CD8-positive, alpha-beta memory T cell (primary cell): ENCODE measurements around the gene NSUN4. TPM values are rescaled to one million over a fixed set of nuclear protein-coding genes. Genes with fewer than 3 reads are reported as not detected.

Source experiments
- CTCF ChIA-PET: fragments of 350-600 bp; sonication (Branson Sonifier 250); formaldehyde crosslinking; loops from one replicate; lab custom pipeline; 2021; ENCODE audit warnings: antibody characterized with exemption; lab: Charles Lee
- POLR2A ChIA-PET: fragments of 350-600 bp; sonication (Branson Sonifier 250); formaldehyde crosslinking; loops from one replicate; lab custom pipeline; 2021; ENCODE audit warnings: antibody characterized with exemption; lab: Charles Lee
- DNase-seq, 5 donors: peaks; one replicate each; pipeline versions ENCODE4 v3.0.0 to v3.0.0-alpha.2; 2020 to 2022; ENCODE audit warnings: mixed read lengths in 1 of 5
- H3K27ac ChIP-seq: one replicate; pipeline ENCODE4 v1.7.0; 2013; ENCODE audit warnings: low read depth, mild to moderate bottlenecking, low read length, moderate library complexity
- H3K27me3 ChIP-seq: 2 replicates; pipeline ENCODE4 v1.7.0; 2013; ENCODE audit warnings: low read length, mild to moderate bottlenecking; ENCODE audit not compliant: insufficient read depth, poor library complexity, severe bottlenecking
- H3K36me3 ChIP-seq: 2 replicates; pipeline ENCODE4 v1.7.0; 2013; ENCODE audit warnings: mild to moderate bottlenecking, low read length, moderate library complexity; ENCODE audit not compliant: insufficient read depth
- H3K4me1 ChIP-seq: 2 replicates; pipeline ENCODE4 v1.7.0; 2013; ENCODE audit warnings: mild to moderate bottlenecking, low read length, moderate library complexity; ENCODE audit not compliant: insufficient read depth
- H3K4me3 ChIP-seq: 2 replicates; pipeline ENCODE4 v1.7.0; 2013; ENCODE audit warnings: mild to moderate bottlenecking, low read length
- H3K9me3 ChIP-seq: 2 replicates; pipeline ENCODE4 v1.7.0; 2013; ENCODE audit warnings: mild to moderate bottlenecking, low read length
- H3K27ac Mint-ChIP-seq, 8 donors: one replicate each; pipeline ENCODE4 v1.8.0; 2020 to 2021; ENCODE audit warnings: mixed read lengths in 8 of 8, mild to moderate bottlenecking in 6 of 8, inconsistent platforms in 3 of 8, moderate library complexity in 3 of 8
- H3K27me3 Mint-ChIP-seq, 2 donors: one replicate each; pipeline ENCODE4 v1.8.0; 2020 to 2021; ENCODE audit warnings: mixed read lengths in 2 of 2, mild to moderate bottlenecking in 1 of 2, moderate library complexity in 1 of 2
- H3K36me3 Mint-ChIP-seq, 3 donors: one replicate each; pipeline ENCODE4 v1.8.0; 2020 to 2021; ENCODE audit warnings: mixed read lengths in 3 of 3, inconsistent platforms in 1 of 3, mild to moderate bottlenecking in 1 of 3
- H3K4me1 Mint-ChIP-seq, 3 donors: one replicate each; pipeline ENCODE4 v1.8.0; 2020 to 2021; ENCODE audit warnings: mixed read lengths in 3 of 3, inconsistent platforms in 1 of 3, mild to moderate bottlenecking in 1 of 3
- H3K4me3 Mint-ChIP-seq, 7 donors: one replicate each; pipeline ENCODE4 v1.8.0; 2020 to 2021; ENCODE audit warnings: mixed read lengths in 7 of 7, mild to moderate bottlenecking in 6 of 7, moderate library complexity in 4 of 7, inconsistent platforms in 2 of 7
- H3K9me3 Mint-ChIP-seq, 5 donors: one replicate each; pipeline ENCODE4 v1.8.0; 2020 to 2022; ENCODE audit warnings: mixed read lengths in 5 of 5, mild to moderate bottlenecking in 3 of 5, moderate library complexity in 2 of 5, inconsistent platforms in 1 of 5
- polyA plus RNA-seq: library from polyadenylated mRNA; unstranded; fragments of 300-500 nt; fragmentation: Illumina TruSeq; gene quantifications from one replicate; pipeline ENCODE4 v1.2.3, GENCODE V29; 2021
- total RNA-seq, 2 experiments: library from RNA; stranded (reverse); gene quantifications; one replicate each; pipeline ENCODE4 v1.2.3, GENCODE V29; 2021

Gene NSUN4
- total and polyA plus RNA-seq, 3 experiments from 2014 or later: 14.5 to 32.4 (median 29.5) TPM

- POLR2A ChIA-PET: no interaction called here
- Histone ChIP-seq H3K9me3 (no peaks in the 10 kb centered on the region), H3K27me3 (no peaks in the 10 kb centered on the region), H3K36me3 (no peaks in the 10 kb centered on the region), H3K4me1 (peaks cover 9% of the 10 kb centered on the region), H3K4me3 (no peak overlapping the region), H3K27ac (no peak overlapping the region)
- Mint-ChIP-seq H3K4me1 (peaks cover 8% of the 10 kb centered on the region in 3 donors), H3K4me3 (peak overlapping the region in 2 of 7 donors; percentile 21 to 40), H3K9me3 (no peaks in the 10 kb centered on the region), H3K27me3 (no peaks in the 10 kb centered on the region), H3K27ac (peak overlapping the region in 7 of 8 donors; percentile 15 to 90 (median 56)), H3K36me3 (peaks cover 0 to 1% (median 0%) of the 10 kb centered on the region in 3 donors)
- no peak for DNase-seq
- CTCF ChIA-PET: interaction anchor here (0.7 to 2.0 kb wide), 5 partner anchors 11 to 122 kb away, joined by 3 to 7 read pairs (median 4); no protein-coding TSS in a partner anchor
Observed at GRCh38 chr1:46406881-46407608, 66.4 kb downstream of the NSUN4 start.

GRCh38 chr1:46407636-46408035, 67.0 kb downstream of the NSUN4 start:
- POLR2A ChIA-PET: no interaction called here
- Mint-ChIP-seq H3K36me3 (peaks cover 0 to 1% (median 0%) of the 10 kb centered on the region in 3 donors), H3K4me1 (peaks cover 8% of the 10 kb centered on the region in 3 donors), H3K9me3 (no peaks in the 10 kb centered on the region), H3K27ac (peak overlapping the region in 6 of 8 donors; percentile 15 to 90 (median 58)), H3K27me3 (no peaks in the 10 kb centered on the region), H3K4me3 (peak overlapping the region in 2 of 7 donors; percentile 21 to 40)
- Histone ChIP-seq H3K4me3 (no peak overlapping the region), H3K4me1 (peaks cover 9% of the 10 kb centered on the region), H3K36me3 (no peaks in the 10 kb centered on the region), H3K9me3 (no peaks in the 10 kb centered on the region), H3K27me3 (no peaks in the 10 kb centered on the region), H3K27ac (no peak overlapping the region)
- CTCF ChIA-PET: interaction anchor here (1.5 to 2.0 kb wide), 2 partner anchors 14 to 122 kb away, joined by 5 to 7 read pairs; no protein-coding TSS in a partner anchor
- no peak for DNase-seq

GRCh38 chr1:46408356-46409062, 67.9 kb downstream of the NSUN4 start:
- H3K4me1 ChIP-seq: peaks cover 9% of the 10 kb centered on the region
- Mint-ChIP-seq H3K27ac (peak overlapping the region in 2 of 8 donors; percentile 68 to 82), H3K9me3 (no peaks in the 10 kb centered on the region), H3K4me1 (peaks cover 8 to 12% (median 10%) of the 10 kb centered on the region in 3 donors), H3K4me3 (no peak overlapping the region), H3K36me3 (peaks cover 0 to 1% (median 0%) of the 10 kb centered on the region in 3 donors), H3K27me3 (no peaks in the 10 kb centered on the region)
- no peaks in the 10 kb centered on the region for H3K36me3 ChIP-seq
- no peak overlapping the region for H3K4me3 ChIP-seq
- no peak for DNase-seq
- CTCF ChIA-PET: interaction anchor here (1.4 kb wide), 2 partner anchors 8 to 9 kb away, joined by 3 to 4 read pairs; no protein-coding TSS in a partner anchor
- no peaks in the 10 kb centered on the region for H3K9me3 ChIP-seq
- no peak overlapping the region for H3K27ac ChIP-seq
- POLR2A ChIA-PET: no interaction called here
- no peaks in the 10 kb centered on the region for H3K27me3 ChIP-seq

- Histone ChIP-seq H3K9me3 (no peaks in the 10 kb centered on the region), H3K4me1 (peaks cover 9% of the 10 kb centered on the region), H3K4me3 (no peak overlapping the region), H3K36me3 (no peaks in the 10 kb centered on the region), H3K27me3 (no peaks in the 10 kb centered on the region), H3K27ac (no peak overlapping the region)
- H3K9me3 Mint-ChIP-seq: no peaks in the 10 kb centered on the region
- peak overlapping the region in 2 of 8 donors; percentile 29 to 42 for H3K27ac Mint-ChIP-seq
- peaks cover 0 to 1% (median 0%) of the 10 kb centered on the region in 3 donors for H3K36me3 Mint-ChIP-seq
- no peaks in the 10 kb centered on the region for H3K27me3 Mint-ChIP-seq
- ChIA-PET CTCF (interaction anchor here (1.4 kb wide), 2 partner anchors 9 to 10 kb away, joined by 3 to 4 read pairs; no protein-coding TSS in a partner anchor), POLR2A (no interaction called here)
- no peak for DNase-seq
- H3K4me1 Mint-ChIP-seq: peaks cover 13 to 17% (median 15%) of the 10 kb centered on the region in 3 donors
- no peak overlapping the region for H3K4me3 Mint-ChIP-seq
Observed at GRCh38 chr1:46409063-46409372, 68.4 kb downstream of the NSUN4 start.

GRCh38 chr1:46410156-46411009, 69.8 kb downstream of the NSUN4 start:
- Mint-ChIP-seq H3K27me3 (no peaks in the 10 kb centered on the region), H3K36me3 (peaks cover 0 to 1% (median 0%) of the 10 kb centered on the region in 3 donors), H3K27ac (no peak overlapping the region), H3K4me1 (peaks cover 17 to 22% (median 20%) of the 10 kb centered on the region in 3 donors), H3K4me3 (no peak overlapping the region), H3K9me3 (no peaks in the 10 kb centered on the region)
- Histone ChIP-seq H3K4me3 (no peak overlapping the region), H3K27ac (no peak overlapping the region), H3K9me3 (no peaks in the 10 kb centered on the region), H3K27me3 (no peaks in the 10 kb centered on the region), H3K4me1 (peaks cover 9% of the 10 kb centered on the region), H3K36me3 (no peaks in the 10 kb centered on the region)
- no peak for DNase-seq
- CTCF ChIA-PET: interaction anchor here (1.4 kb wide), 1 partner anchor 11 kb away, joined by 4 read pairs; no protein-coding TSS in a partner anchor
- POLR2A ChIA-PET: no interaction called here

GRCh38 chr1:46411010-46411405, 70.4 kb downstream of the NSUN4 start:
- no peak overlapping the region for H3K4me3 Mint-ChIP-seq
- peaks cover 0 to 1% (median 0%) of the 10 kb centered on the region in 3 donors for H3K36me3 Mint-ChIP-seq
- H3K36me3 ChIP-seq: no peaks in the 10 kb centered on the region
- H3K4me3 ChIP-seq: no peak overlapping the region
- ChIA-PET POLR2A (no interaction called here), CTCF (no interaction called here)
- no peaks in the 10 kb centered on the region for H3K9me3 Mint-ChIP-seq
- H3K9me3 ChIP-seq: no peaks in the 10 kb centered on the region
- DNase-seq: no peak
- no peak overlapping the region for H3K27ac Mint-ChIP-seq
- H3K27me3 ChIP-seq: no peaks in the 10 kb centered on the region
- H3K27me3 Mint-ChIP-seq: no peaks in the 10 kb centered on the region
- H3K4me1 ChIP-seq: peaks cover 9% of the 10 kb centered on the region
- H3K27ac ChIP-seq: no peak overlapping the region
- peaks cover 17 to 26% (median 25%) of the 10 kb centered on the region in 3 donors for H3K4me1 Mint-ChIP-seq
